GM18907 (cell line): ENCODE data around the gene SLC35B1.
"Not testable (repeated sequence)": the region's sequence is repeated elsewhere in the genome, so short reads cannot be mapped to it uniquely, and the experiment has no call there.

Experiments used
- ATAC-seq: cut with Tn5 transposase; IDR thresholded peaks from one replicate; pipeline ENCODE4 v1.9.1; 2021; ENCODE audit warnings: mild to moderate bottlenecking, moderate library complexity; ENCODE audit not compliant: unreplicated experiment

The SLC35B1 gene

GRCh38 chr17:49674507-49674906 lies 33.3 kb downstream of the SLC35B1 start:
- ATAC-seq = no peak

GRCh38 chr17:49673679-49674078 lies 34.1 kb downstream of the SLC35B1 start:
- not testable (repeated sequence) for ATAC-seq

DNA sequence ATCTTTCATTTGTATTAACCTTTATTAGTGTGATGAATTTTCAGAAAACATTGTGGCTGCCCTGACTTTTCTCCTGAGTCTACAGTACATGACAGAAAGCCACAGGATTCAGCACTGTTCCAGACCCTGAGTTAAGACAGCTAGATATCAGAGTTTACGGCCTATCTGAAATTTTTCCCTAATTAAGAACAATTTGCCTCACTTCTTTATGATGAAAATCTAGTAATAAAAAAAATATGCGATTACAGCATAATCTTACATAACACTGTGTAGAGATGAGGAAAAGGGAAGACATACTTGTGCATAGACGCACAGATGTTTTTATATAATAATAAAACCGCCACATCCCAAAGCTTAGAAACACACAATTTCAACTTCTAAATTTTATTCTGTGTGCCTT lies 37.1 kb downstream of the SLC35B1 start:
- no peak for ATAC-seq

DNA sequence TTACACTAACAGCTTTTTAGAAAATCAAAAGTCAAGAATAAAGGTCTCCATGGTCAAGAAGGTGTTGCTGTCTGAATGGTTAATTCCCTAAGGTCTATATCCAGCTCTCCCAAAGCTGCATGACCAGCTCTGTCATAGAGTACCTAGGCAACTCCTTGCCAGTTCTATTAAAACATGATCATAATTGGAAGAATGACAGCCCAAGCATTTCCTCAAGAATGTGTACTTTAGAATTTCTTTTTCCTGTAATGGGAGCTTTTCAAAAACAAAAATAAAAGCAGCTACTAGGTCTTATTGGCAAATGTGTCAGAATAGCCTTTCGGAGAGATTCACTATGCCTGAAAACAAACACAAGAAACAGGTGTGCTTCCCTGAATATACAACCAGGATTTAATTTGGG lies 37.8 kb downstream of the SLC35B1 start:
- no peak for ATAC-seq

GRCh38 chr17:49667854-49668253 lies 39.9 kb downstream of the SLC35B1 start:
- ATAC-seq = no peak

GRCh38 chr17:49664706-49665211 lies 43.0 kb downstream of the SLC35B1 start:
- ATAC-seq = no peak

GRCh38 chr17:49659661-49660382 lies 47.9 kb downstream of the SLC35B1 start:
- no peak for ATAC-seq

GRCh38 chr17:49656247-49656646 lies 51.5 kb downstream of the SLC35B1 start:
- no peak for ATAC-seq
